Tibial nerve (tissue), 4 donors: ENCODE results near the gene RGS3. TPM values are rescaled to one million over a fixed set of nuclear protein-coding genes. Genes with fewer than 3 reads are reported as not detected.

Experiments
- DNase-seq, 2 donors: peaks; one replicate each; pipeline ENCODE4 v3.0.0-alpha.2; 2019; ENCODE audit warnings: low spot score in 2 of 2
- H3K27ac ChIP-seq, 4 donors: fragments of 200-600 bp; sonication (generic) in 3 of 4; one replicate each; pipeline ENCODE4 v1.5.1; 2017 to 2019; ENCODE audit warnings: mild to moderate bottlenecking in 1 of 4
- H3K27me3 ChIP-seq, 2 donors: fragments of 200-600 bp; sonication (generic) in 1 of 2; one replicate each; pipeline versions ENCODE4 v1.5.1 to v1.6.0; 2017 to 2019
- H3K36me3 ChIP-seq, 3 donors: fragments of 200-600 bp; sonication (generic); one replicate each; pipeline ENCODE4 v1.5.1; 2018 to 2019
- H3K4me1 ChIP-seq, 4 donors: fragments of 200-600 bp; sonication (generic) in 3 of 4; one replicate each; pipeline ENCODE4 v1.5.1; 2017 to 2019
- H3K4me3 ChIP-seq, 4 donors: fragments of 200-600 bp; sonication (generic) in 3 of 4; one replicate each; pipeline ENCODE4 v1.5.1; 2017 to 2019; ENCODE audit warnings: mild to moderate bottlenecking in 1 of 4, moderate library complexity in 1 of 4
- H3K9me3 ChIP-seq, 4 donors: fragments of 200-600 bp; sonication (generic) in 3 of 4; one replicate each; pipeline ENCODE4 v1.5.1; 2017 to 2019
- EP300 ChIP-seq, 2 donors: sonication (generic); formaldehyde crosslinking; IDR thresholded peaks; one replicate each; pipeline ENCODE4 v1.6.1; 2017; ENCODE audit warnings: antibody characterized with exemption in 2 of 2, mild to moderate bottlenecking in 1 of 2
- POLR2A ChIP-seq, 2 donors: fragments of 450-650 bp; IDR thresholded peaks; one replicate each; pipeline ENCODE4 v1.6.1; 2017; ENCODE audit warnings: antibody characterized with exemption in 2 of 2, mild to moderate bottlenecking in 2 of 2, moderate library complexity in 2 of 2
- WGBS, 2 donors: methylation state at CpG; one replicate each; pipeline ENCODE4 v1.1.5; 2018; 5-methylcytosine and 5-hydroxymethylcytosine counted together
- total RNA-seq, 4 donors: library from RNA; depleted of rRNA; stranded (reverse); fragments of >200 nt; gene quantifications; one replicate each; pipeline ENCODE4 v1.1.0, GENCODE V29; 2016
- TF ChIP-seq, protein P1 (sequence below), 5 experiments: fragments of 200-600 bp in 3 of 5; fragments of 450-650 bp in 2 of 5; sonication (generic) in 3 of 5; IDR thresholded peaks; one replicate each; pipeline ENCODE4 v1.5.1; 2016 to 2019; ENCODE audit warnings: antibody characterized with exemption in 5 of 5, mild to moderate bottlenecking in 3 of 5, moderate library complexity in 2 of 5

Gene RGS3
- total RNA-seq, 4 donors from 2014 or later, result 18.0 to 45.9 (median 35.2) TPM

GRCh38 chr9:113542006-113542405, 78.5 kb downstream of the RGS3 start:
- Histone ChIP-seq H3K4me1 (peaks cover 0 to 16% (median under 1%) of the 10 kb centered on the region in 4 donors), H3K36me3 (no peaks in the 10 kb centered on the region), H3K27me3 (no peaks in the 10 kb centered on the region), H3K9me3 (no peaks in the 10 kb centered on the region), H3K27ac (no peak overlapping the region), H3K4me3 (no peak overlapping the region)
- WGBS, 2 donors, result 82 to 84% methylated on average over 7 of the region's 7 CpGs
- no peak for DNase-seq
- TF ChIP-seq, protein P1, sequence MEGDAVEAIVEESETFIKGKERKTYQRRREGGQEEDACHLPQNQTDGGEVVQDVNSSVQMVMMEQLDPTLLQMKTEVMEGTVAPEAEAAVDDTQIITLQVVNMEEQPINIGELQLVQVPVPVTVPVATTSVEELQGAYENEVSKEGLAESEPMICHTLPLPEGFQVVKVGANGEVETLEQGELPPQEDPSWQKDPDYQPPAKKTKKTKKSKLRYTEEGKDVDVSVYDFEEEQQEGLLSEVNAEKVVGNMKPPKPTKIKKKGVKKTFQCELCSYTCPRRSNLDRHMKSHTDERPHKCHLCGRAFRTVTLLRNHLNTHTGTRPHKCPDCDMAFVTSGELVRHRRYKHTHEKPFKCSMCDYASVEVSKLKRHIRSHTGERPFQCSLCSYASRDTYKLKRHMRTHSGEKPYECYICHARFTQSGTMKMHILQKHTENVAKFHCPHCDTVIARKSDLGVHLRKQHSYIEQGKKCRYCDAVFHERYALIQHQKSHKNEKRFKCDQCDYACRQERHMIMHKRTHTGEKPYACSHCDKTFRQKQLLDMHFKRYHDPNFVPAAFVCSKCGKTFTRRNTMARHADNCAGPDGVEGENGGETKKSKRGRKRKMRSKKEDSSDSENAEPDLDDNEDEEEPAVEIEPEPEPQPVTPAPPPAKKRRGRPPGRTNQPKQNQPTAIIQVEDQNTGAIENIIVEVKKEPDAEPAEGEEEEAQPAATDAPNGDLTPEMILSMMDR (IDR thresholded peaks at IDR 0.05), result no peak
- TF ChIP-seq EP300 (IDR thresholded peaks at IDR 0.05) (no peak), POLR2A (IDR thresholded peaks at IDR 0.05) (no peak)

DNA sequence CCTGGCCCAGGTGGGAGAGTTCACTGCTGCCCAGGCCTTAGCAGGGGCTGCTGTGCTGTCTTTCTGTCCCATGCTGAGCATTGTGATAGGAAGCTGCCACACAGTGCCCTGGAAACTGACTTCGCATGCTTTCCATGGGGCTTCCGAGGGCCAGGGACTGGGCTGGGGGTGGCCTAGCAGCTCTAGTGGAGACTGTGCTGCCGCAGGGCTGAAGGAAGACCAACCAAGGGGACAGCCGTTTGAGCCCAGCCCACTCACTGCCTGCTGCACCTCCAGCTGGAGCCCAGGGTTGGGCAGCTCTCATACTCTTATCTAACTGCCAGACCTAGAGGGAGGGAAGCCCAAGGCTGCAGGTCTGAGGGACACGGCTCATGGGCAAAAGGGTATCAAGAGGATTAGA, 79.2 kb downstream of the RGS3 start:
- Histone ChIP-seq H3K27ac (no peak overlapping the region), H3K36me3 (no peaks in the 10 kb centered on the region), H3K27me3 (no peaks in the 10 kb centered on the region), H3K4me1 (peaks cover 0 to 12% (median 1%) of the 10 kb centered on the region in 4 donors), H3K9me3 (no peaks in the 10 kb centered on the region), H3K4me3 (no peak overlapping the region)
- WGBS, 2 donors, result 63 to 82% methylated on average over 5 of the region's 5 CpGs
- no peak for DNase-seq
- TF ChIP-seq, protein P1 (IDR thresholded peaks at IDR 0.05), result no peak
- TF ChIP-seq POLR2A (IDR thresholded peaks at IDR 0.05), result no peak
- TF ChIP-seq EP300 (IDR thresholded peaks at IDR 0.05), result no peak

DNA sequence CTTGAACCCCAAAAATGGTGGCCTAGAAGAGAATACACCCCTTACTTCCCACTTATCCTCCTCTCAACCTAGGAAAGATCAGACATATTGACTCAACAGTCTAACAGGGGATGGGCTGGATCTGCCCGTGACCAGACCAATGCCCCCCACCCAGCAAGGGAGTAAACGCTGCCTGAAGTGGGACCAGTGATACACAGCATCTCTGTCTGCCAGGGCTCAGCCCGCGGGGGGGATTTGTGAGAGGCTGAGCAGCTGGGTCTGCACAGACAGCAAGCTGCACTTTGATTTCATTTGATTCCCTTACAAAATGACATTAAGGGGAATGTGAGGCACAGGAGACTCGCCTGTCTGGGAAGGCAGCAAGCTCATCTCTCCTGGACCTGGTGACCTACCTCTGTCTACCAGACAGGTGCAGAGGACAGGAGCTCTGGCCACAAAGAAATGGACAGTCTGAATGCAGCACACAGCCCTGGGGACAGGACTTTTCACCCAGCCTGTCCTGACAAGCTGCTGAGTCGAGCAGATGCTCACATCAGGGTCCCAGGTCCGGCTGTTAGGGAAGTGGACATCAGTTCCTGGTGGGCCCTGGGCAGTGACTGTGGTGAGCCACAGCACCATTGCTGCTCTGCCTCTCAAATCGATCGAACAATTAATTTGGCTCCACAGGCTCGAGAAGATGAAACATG, 79.9 kb downstream of the RGS3 start:
- Histone ChIP-seq H3K27me3 (no peaks in the 10 kb centered on the region), H3K9me3 (no peaks in the 10 kb centered on the region), H3K4me3 (no peak overlapping the region), H3K27ac (no peak overlapping the region), H3K36me3 (no peaks in the 10 kb centered on the region), H3K4me1 (peaks cover 0 to 16% (median 8%) of the 10 kb centered on the region in 4 donors)
- no peak for DNase-seq
- TF ChIP-seq, protein P1 (IDR thresholded peaks at IDR 0.05), result no peak
- TF ChIP-seq EP300 (IDR thresholded peaks at IDR 0.05) (no peak), POLR2A (IDR thresholded peaks at IDR 0.05) (no peak)
- WGBS, 2 donors, result 65 to 73% methylated on average over 9 to 10 of the region's 10 CpGs

GRCh38 chr9:113543982-113544303, 80.4 kb downstream of the RGS3 start:
- Histone ChIP-seq H3K4me1 (peaks cover 0 to 21% (median 10%) of the 10 kb centered on the region in 4 donors), H3K27me3 (no peaks in the 10 kb centered on the region), H3K4me3 (no peak overlapping the region), H3K9me3 (no peaks in the 10 kb centered on the region), H3K27ac (no peak overlapping the region), H3K36me3 (no peaks in the 10 kb centered on the region)
- no peak for DNase-seq
- TF ChIP-seq, protein P1 (IDR thresholded peaks at IDR 0.05), result no peak
- 56 to 61% methylated on average over 3 of the region's 3 CpGs for WGBS, 2 donors

- WGBS, 2 donors, result 65 to 92% methylated on average over 2 of the region's 2 CpGs
Measured at GRCh38 chr9:113545068-113545467, 81.5 kb downstream of the RGS3 start.

More at GRCh38 chr9:113545068-113545467, 81.5 kb downstream of the RGS3 start:
- Histone ChIP-seq H3K9me3 (no peaks in the 10 kb centered on the region), H3K36me3 (no peaks in the 10 kb centered on the region), H3K4me3 (no peak overlapping the region), H3K27me3 (no peaks in the 10 kb centered on the region), H3K4me1 (peaks cover 0 to 26% (median 10%) of the 10 kb centered on the region in 4 donors), H3K27ac (no peak overlapping the region)
- DNase-seq, result no peak
- TF ChIP-seq EP300 (IDR thresholded peaks at IDR 0.05), result no peak
- TF ChIP-seq POLR2A (IDR thresholded peaks at IDR 0.05), result no peak
